ENCODE measurements around the gene SKIL. TPM values are rescaled to one million over a fixed set of nuclear protein-coding genes. Genes with fewer than 3 reads are reported as not detected.

SKIL gene
- total RNA-seq: 10 to 100 TPM; 14.1 to 29.1 (median 21.3) TPM
- long read RNA-seq, partial matches to known transcripts: 1 of 3 reads
- long read RNA-seq, other reads (novel, unspliced or antisense): 2 of 3 reads

DNA sequence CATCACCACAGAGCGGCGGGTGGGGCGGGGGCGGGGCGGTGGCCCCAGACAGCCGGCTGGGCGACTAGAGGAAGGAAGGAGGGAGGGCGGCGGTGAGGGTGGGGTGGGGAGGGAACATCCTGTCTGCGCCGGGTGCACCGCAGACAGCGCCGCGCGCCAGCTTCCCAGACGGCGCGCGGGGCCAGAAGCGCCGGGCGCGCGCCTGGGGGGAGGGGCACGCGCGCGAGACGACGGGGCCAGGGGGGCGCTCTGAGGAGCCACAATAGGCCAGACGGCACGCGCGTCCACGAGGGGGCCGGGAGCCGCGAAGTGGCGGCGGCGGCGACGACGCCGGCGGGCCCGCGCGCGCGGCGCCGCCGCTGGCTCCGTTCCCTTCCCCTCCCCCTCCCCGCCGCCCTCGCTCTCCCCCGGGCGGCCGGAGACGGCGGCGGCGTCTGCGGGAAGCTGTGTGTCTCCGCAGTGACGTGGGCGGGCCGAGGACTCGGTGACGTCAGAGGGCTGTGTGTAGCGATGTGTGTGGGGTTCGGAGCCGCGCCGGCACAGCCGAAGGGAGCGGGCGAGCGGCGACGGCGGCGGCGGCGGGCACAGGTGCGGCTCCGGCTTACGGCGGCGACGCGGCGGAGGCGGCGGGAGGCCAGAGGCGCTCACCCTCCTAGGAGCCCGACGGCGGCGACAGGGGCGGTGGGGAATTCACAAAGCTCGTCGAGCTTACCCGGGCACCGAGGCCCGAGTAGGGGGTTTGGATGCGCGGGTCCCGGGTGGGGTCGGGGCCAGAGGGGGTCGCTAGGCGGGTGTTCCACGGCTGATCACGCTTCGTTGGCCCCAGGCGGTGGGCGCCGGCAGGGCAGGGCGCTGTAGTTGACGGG lies at the start of gene SKIL:
TSS of gene SKIL (plus strand) at position 540 of the 866 bp plus-strand sequence. CDS start 2,617 bp downstream, outside the sequence.
- 0% methylated on average over 3 of the region's 124 CpGs for WGBS (ENCODE audit: insufficient coverage, low coverage, low lambda C conversion rate, missing lambda C conversion rate)
- no peaks in the 10 kb centered on the region for H3K36me3 ChIP-seq
- TF ChIP-seq, protein P1, sequence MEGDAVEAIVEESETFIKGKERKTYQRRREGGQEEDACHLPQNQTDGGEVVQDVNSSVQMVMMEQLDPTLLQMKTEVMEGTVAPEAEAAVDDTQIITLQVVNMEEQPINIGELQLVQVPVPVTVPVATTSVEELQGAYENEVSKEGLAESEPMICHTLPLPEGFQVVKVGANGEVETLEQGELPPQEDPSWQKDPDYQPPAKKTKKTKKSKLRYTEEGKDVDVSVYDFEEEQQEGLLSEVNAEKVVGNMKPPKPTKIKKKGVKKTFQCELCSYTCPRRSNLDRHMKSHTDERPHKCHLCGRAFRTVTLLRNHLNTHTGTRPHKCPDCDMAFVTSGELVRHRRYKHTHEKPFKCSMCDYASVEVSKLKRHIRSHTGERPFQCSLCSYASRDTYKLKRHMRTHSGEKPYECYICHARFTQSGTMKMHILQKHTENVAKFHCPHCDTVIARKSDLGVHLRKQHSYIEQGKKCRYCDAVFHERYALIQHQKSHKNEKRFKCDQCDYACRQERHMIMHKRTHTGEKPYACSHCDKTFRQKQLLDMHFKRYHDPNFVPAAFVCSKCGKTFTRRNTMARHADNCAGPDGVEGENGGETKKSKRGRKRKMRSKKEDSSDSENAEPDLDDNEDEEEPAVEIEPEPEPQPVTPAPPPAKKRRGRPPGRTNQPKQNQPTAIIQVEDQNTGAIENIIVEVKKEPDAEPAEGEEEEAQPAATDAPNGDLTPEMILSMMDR (IDR thresholded peaks at IDR 0.05): peak in 2 of 4 donors; percentile 21 to 25
- peak; percentile 92 for TF ChIP-seq POLR2A (IDR thresholded peaks at IDR 0.05)
- H3K4me3 ChIP-seq: peak within 1 kb of the TSS; percentile 81 to 96 (median 96)
- H3K9me3 ChIP-seq: no peaks in the 10 kb centered on the region
- DNase-seq: peak; percentile 98 to 99 (median 98)
- no peaks in the 10 kb centered on the region for H3K27me3 ChIP-seq
- peak; percentile 67 to 75 (median 72) for ATAC-seq
- peak within 1 kb of the TSS; percentile 93 to 99 (median 95) for H3K27ac ChIP-seq
- intact Hi-C loops (cut with DNase I): no loop called here
- peaks cover 0 to 9% (median 2%) of the 10 kb centered on the region in 4 donors for H3K4me1 ChIP-seq

DNA sequence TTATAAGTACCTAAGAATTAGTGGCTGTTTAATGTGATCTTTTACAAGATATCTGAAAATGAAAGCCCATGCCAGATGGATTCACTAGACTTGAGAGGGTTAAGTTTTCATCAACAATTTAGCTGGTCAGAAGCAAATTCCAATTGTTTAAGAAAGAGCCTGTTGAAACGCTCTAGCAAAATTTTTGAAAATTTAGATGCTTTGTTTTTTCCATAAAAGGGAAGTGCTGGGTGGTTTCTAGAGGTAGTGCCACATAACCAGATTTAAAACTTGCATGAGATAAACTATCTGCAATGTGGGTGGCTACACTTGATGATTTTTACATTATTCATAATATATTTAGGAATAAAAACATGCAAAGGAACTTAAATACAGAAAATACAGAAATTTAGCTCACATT lies 48.5 kb upstream of the SKIL start:
- no peaks in the 10 kb centered on the region for H3K27me3 ChIP-seq
- ATAC-seq: no peak
- no peaks in the 10 kb centered on the region for H3K36me3 ChIP-seq
- no peaks in the 10 kb centered on the region for H3K9me3 ChIP-seq
- no peak for DNase-seq
- no peaks in the 10 kb centered on the region for H3K4me1 ChIP-seq
- 52% methylated on average over 1 of the region's 1 CpG for WGBS (ENCODE audit: insufficient coverage, low coverage, low lambda C conversion rate, missing lambda C conversion rate)
- intact Hi-C loops (cut with DNase I): no loop called here
- TF ChIP-seq POLR2A (IDR thresholded peaks at IDR 0.05): no peak
- TF ChIP-seq, protein P1 (IDR thresholded peaks at IDR 0.05): no peak
- H3K27ac ChIP-seq: no peak overlapping the region
- no peak overlapping the region for H3K4me3 ChIP-seq

- no peak overlapping the region for H3K4me3 ChIP-seq
- H3K9me3 ChIP-seq: no peaks in the 10 kb centered on the region
- WGBS (ENCODE audit: insufficient coverage, low coverage, low lambda C conversion rate, missing lambda C conversion rate): 28% methylated on average over 3 of the region's 3 CpGs
- H3K36me3 ChIP-seq: no peaks in the 10 kb centered on the region
- peak in 2 of 4 donors; percentile 47 to 67 for ATAC-seq
- H3K27me3 ChIP-seq: no peaks in the 10 kb centered on the region
- no peak for DNase-seq
- TF ChIP-seq POLR2A (IDR thresholded peaks at IDR 0.05): no peak
- TF ChIP-seq, protein P1 (IDR thresholded peaks at IDR 0.05): no peak
- no peaks in the 10 kb centered on the region for H3K4me1 ChIP-seq
- peak overlapping the region in 1 of 3 donors; percentile 7 for H3K27ac ChIP-seq
- intact Hi-C loops (cut with DNase I): loop anchor here in 1 of 2 donors (10.0 kb wide), 1 partner anchor 87 kb away; no protein-coding TSS in a partner anchor
These were observed 39.6 kb upstream of the SKIL start for GRCh38 chr3:170317954-170318353.

DNA sequence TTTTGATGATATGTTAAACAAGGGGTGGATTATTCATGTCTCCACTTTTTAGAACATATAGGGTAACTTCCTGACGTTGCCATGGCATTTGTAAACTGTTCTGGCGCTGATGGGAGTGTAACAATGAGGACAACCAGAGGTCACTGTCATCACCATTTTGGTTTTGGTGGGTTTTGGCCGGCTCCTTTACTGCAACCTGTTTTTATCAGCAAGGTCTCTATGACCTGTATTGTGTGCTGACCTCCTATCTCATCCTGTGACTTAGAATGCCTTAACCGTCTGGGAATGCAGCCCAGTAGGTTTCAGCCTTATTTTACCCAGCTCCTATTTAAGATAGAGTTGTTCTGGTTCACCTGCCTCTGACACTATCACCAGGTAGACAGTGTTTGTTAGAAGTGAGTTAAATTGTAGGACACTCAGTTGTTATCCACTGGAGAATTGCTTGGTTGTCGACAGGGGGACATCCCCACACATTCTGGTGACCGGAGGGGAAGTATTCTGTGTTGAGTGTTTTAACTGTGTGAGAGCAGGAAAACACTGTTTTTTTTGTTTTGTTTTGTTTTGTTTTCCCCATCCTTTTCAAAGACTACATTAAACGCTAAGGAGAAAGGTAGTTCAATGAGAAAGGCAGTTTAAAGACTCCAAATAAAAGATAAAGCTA lies 36.9 kb upstream of the SKIL start:
- TF ChIP-seq, protein P1 (IDR thresholded peaks at IDR 0.05): no peak
- no peak for TF ChIP-seq POLR2A (IDR thresholded peaks at IDR 0.05)
- ATAC-seq (no peak), DNase-seq (no peak)
- Histone ChIP-seq H3K27me3 (no peaks in the 10 kb centered on the region), H3K36me3 (no peaks in the 10 kb centered on the region), H3K27ac (no peak overlapping the region), H3K4me1 (no peaks in the 10 kb centered on the region), H3K4me3 (no peak overlapping the region), H3K9me3 (no peaks in the 10 kb centered on the region)
- intact Hi-C loops (cut with DNase I): no loop called here
- WGBS (ENCODE audit: insufficient coverage, low coverage, low lambda C conversion rate, missing lambda C conversion rate): 68% methylated on average over 7 of the region's 7 CpGs
